Loucy (cell line): ENCODE results near the gene KLHL6.

Experiments
- CTCF ChIP-seq: fragments of 200-600 bp; sonication (generic); conservative IDR thresholded peaks from 2 replicates; pipeline ENCODE4 v1.5.1; 2014; ENCODE audit warnings: mild to moderate bottlenecking, antibody characterized with exemption, low read length
- EZH2phosphoT487 ChIP-seq: fragments of 200-600 bp; IDR thresholded peaks from 2 replicates; pipeline ENCODE4 v1.6.1; 2018; ENCODE audit warnings: antibody characterized with exemption, mild to moderate bottlenecking, moderate library complexity, borderline replicate concordance

GRCh38 chr3:183556722-183557121, 1.2 kb upstream of the KLHL6 start:
- no peak for TF ChIP-seq CTCF
- no peak for TF ChIP-seq EZH2phosphoT487
